NCI-H1092 (cell line): ENCODE results near the gene NLGN4X.

Experiments used
- DNase-seq: peaks from one replicate; lab custom pipeline; 2025; lab: John Stamatoyannopoulos, UW

The NLGN4X gene

GRCh38 chrX:6151971-6152370 lies 76.7 kb downstream of the NLGN4X start:
- no peak for DNase-seq

DNA sequence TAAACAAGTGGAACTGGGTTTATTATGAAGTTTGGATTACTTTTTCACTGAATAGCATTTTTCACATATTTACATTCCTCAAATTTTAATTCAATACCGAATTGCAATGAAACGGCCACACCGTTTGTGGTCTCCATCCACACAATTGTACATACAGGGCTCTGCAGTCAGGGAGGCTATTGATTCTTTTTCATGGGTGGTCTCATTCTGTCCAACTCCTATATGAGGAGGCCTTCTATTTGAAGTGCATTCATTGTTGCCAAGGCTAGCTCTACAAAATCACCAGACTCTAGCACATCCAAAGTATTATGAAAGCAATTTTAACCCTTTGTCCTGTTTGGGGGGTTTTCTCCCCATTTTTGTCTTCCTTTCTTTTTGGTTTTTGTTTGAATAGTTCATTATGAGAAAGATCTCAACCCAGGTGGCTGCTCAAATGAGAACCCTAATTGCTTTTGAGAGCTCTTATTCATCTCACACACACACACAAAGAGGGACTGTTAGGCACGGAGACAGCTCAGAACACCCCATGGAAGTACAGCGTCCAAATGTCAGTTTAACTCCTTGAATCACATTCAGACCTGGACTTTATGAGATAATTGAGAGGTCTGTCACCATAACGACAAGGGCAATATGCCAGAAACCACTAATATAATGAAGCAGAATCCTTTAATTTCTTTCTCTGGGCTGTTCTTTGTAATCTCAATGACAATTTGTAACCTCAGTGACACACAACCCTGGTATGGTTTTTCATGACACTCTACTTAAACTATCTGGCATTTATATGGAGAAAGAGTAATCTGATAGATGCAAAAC lies 79.4 kb downstream of the NLGN4X start:
- DNase-seq = peak; percentile 96

GRCh38 chrX:6134255-6134654 lies 94.4 kb downstream of the NLGN4X start:
- DNase-seq = no peak

DNA sequence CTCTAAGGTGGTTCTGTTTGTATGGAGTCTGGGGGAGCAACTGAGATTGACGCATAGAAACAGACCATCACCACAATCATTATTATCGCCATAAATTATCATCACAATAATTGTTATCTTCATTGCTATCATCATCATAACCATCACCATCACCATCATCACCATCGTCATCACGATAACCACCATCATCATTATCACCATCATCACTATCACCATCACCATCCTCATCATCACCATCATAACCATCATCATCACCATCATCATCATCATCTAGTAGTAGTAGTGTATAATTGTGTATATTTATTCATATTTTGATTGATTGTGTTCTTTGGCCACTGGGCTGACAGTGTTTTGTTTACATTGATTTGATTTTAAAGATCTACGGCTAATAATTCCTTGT lies 95.7 kb downstream of the NLGN4X start:
- DNase-seq = no peak

DNA sequence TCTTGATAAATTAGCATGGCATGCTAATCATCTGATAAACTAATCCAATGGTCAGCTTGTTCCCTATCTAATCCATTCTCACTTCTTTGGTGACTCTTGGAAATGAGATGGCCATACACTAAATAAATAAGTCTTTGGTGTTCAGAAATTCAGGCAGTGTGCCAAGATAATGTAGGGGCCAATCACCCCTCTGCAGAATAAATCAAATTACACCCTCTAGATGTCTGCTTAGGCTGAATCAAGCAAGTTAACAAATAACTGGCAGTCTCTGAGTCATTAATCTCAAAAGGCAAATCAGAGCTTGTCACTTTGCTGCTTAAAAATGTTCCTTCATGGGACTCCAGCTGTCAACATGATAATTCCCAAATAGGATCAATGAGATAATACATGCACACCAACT lies 97.4 kb downstream of the NLGN4X start:
- no peak for DNase-seq

GRCh38 chrX:6129195-6129594 lies 99.5 kb downstream of the NLGN4X start:
- no peak for DNase-seq

DNA sequence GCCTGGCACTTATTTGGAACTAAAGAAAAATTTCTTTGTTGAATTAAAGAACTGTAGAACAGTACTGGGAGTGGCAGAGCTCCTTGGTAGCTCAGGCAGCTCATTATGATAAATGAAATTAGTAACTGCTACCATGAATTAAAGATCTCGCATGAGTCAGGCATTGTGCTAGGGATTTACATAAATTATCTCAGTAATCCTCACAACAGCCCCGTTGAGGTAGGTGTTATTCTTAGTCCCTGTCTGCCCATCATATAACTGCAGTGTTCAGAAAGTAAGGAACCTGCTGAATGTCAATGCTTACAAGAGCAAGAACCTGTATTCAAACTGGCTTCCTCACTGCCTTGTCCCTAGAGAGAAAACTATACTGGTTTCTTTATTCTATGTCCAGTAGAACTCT lies 108.3 kb downstream of the NLGN4X start:
- DNase-seq = no peak

- DNase-seq = no peak
Measured at GRCh38 chrX:6095469-6095868, 133.2 kb downstream of the NLGN4X start.

- no peak for DNase-seq
Measured at GRCh38 chrX:6074532-6074931, 154.1 kb downstream of the NLGN4X start.

GRCh38 chrX:6071731-6072130 lies 156.9 kb downstream of the NLGN4X start:
- DNase-seq = no peak

- no peak for DNase-seq
Measured at GRCh38 chrX:6067600-6067999, 161.1 kb downstream of the NLGN4X start.

GRCh38 chrX:6053141-6053540 lies 175.5 kb downstream of the NLGN4X start:
- DNase-seq = peak; percentile 91

DNA sequence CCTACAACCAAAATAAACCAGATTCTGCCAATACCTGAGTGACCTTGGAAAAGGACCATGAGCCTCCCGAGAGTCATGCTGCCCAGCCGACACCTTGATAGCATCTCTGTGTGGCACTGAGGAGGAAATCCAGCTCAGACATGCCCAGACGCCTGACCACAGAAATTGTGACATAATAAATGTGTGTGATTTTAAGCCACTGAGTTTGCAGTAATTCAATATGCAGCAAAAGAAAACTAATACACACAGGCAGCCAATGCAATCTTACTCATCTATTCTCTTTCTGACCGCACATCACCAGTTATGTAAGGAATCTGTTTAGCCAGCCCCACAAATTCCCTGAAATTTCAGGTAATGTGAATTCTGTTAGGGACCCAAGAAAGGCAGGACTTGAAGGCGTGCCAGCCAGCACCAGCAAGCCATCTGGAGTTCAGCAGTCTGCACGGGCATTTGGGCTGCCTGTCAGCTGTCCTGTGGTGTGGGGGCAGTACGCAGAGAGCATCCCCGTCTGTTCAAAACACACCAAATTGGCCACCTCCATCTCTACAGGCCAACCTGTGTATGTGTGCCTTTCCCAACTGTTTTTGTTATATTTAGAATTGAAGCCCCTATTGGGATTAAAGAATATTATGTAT lies 176.4 kb downstream of the NLGN4X start:
- DNase-seq = no peak

DNA sequence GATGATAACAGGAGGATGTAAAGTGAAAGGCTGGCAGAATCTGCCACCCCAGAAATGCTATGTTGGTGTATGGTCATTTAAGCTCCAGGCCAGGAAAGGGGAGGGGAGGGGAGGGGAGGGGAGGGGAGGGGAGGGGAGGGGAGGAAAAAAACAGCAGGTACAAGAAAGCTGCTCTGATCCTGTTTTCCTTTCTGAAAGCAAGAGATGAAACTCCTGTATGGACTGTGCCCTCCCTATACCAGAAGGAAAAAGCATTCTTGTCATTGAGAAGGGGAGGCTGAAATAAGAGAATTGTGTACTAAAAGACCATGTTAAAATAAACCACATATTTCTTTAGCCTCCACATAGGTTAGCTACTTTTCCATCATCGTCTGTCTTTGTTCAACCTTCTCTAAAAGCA lies 179.5 kb downstream of the NLGN4X start:
- no peak for DNase-seq

DNA sequence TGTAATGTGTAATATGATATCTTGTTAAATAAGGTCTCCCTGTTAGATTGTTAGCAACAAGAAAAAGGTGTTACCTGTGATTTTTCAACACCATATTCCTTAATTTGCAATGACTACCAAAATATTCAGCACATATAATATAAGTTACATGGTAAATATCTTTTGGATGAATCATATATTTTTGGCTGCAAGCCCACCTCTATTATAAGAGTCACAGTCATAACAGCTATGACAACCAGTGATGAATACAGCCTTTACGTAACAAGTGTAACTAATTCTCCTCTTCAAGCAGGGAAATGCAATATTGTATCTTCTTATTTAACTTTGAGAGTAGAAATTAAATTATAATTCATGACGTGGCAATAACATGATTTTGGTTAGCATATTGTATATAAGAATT lies 187.0 kb downstream of the NLGN4X start:
- DNase-seq = no peak

DNA sequence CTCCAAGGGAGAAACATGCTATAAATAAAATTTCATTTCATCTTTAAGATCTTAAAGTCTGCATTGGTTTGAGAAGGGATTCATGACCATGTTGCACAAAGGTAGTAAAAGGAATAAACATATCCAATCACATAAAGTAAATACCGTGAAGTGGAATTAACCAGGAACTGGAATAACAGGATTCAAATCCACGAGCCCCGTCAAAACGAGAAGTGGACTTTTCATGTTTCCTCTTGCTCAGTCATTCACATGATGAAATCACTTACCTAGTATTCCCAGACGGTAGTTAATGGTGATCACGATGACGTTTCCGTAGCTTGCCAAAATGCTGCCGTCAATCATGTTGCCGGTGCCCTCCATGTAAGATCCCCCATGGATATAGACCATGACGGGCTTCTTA lies 199.7 kb downstream of the NLGN4X start:
- DNase-seq = no peak

- no peak for DNase-seq
Measured at GRCh38 chrX:6026980-6027379, 201.7 kb downstream of the NLGN4X start.

GRCh38 chrX:6026429-6026828 lies 202.2 kb downstream of the NLGN4X start:
- no peak for DNase-seq

GRCh38 chrX:6024204-6024603 lies 204.5 kb downstream of the NLGN4X start:
- DNase-seq = no peak

GRCh38 chrX:6021316-6022091 lies 207.2 kb downstream of the NLGN4X start:
- DNase-seq = peak; percentile 61

DNA sequence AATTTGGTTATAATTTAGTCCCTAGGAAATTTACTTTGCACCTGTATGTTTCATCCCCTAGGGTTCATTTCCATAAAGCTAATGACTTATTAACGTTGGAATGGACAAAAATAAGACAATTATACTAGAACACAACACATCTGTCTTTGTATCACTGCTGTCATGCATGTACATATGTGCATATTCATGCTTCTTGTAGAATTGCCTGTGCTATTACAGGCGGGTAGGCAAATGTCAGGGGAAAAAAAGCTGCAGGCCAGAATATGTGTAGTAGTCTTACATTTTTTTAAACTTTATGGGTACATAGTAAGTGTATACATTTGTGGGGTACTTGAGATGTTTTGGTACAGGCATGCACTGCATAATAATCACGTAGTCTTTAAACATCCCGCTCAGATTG lies 209.6 kb downstream of the NLGN4X start:
- no peak for DNase-seq

DNA sequence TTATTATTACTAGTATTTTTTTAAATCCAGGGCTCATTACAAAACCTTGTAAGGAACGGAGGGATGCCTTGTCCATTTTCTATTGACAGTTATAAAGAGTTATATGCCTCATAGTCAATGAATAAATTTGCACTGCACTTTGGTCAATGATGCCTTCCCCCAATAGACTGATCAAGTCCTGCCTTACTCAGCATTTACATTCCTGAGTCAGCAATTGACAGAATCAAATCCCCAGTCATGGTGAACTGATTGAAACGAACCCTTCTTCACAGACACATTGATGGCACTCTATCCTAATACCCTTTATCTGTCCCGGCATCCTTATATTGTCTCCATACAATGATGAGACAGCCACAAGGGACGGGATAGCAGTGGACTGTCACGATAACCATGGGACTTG lies 213.2 kb downstream of the NLGN4X start:
- DNase-seq = no peak

DNA sequence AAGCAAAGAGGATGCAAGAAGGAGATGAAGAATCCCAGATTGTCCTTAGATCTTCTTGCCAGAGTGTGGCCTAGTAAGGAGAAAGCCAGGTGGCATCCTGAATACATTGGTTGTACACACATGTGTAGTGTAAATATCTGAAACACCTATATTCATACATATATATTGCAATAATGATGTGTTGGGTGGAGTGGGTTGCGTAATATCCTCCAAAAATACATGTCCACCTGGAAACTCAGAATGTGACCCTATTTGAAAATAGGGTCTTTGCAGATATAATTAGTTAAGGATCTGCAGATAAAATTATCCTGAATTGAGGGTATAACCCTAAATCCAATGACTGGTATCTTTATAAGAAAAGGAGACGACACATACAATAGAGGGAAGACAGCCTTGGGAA lies 216.3 kb downstream of the NLGN4X start:
- no peak for DNase-seq
